Astrocyte of the spinal cord (primary cell): ENCODE results near the gene EZR.
"Not testable (repeated sequence)": the region's sequence is repeated elsewhere in the genome, so short reads cannot be mapped to it uniquely, and the experiment has no call there.

Experiments used
- DNase-seq: peaks from one replicate; pipeline ENCODE4 v3.0.0; 2011; ENCODE audit warnings: low read depth, low spot score
- H3K4me3 ChIP-seq: 2 replicates; pipeline ENCODE4 v1.5.1; 2011; ENCODE audit warnings: low read depth, mild to moderate bottlenecking, low read length, moderate library complexity
- in situ Hi-C: cut with HindIII; loops from 2 replicates; pipeline ENCODE4 v1.10.0; 2017; ENCODE audit warnings: low sequenced_read_pairs
- TF ChIP-seq, protein P1 (sequence below): IDR thresholded peaks from 2 replicates; pipeline ENCODE4 v1.5.1; 2012; ENCODE audit warnings: low read depth, mild to moderate bottlenecking, low read length, inconsistent platforms

EZR gene

DNA sequence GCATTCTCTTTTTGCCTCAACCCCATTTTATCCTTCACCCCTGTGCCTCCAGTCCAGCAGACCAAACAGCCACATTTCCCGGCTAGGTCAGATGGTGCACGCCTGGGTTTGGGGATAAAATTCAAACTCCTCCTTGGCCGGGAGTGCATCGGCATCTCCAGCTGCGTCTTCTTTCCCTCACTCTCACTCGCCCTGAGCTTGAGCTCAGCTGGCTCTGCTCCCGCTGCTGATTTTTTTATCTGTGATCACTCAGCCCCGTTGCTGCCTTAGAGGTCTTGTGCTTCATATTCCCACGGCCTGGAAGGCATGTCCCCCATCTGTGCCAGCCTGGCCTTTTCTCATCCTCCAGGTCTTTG lies 6.8 kb upstream of the EZR start:
- no peak for DNase-seq
- TF ChIP-seq, protein P1, sequence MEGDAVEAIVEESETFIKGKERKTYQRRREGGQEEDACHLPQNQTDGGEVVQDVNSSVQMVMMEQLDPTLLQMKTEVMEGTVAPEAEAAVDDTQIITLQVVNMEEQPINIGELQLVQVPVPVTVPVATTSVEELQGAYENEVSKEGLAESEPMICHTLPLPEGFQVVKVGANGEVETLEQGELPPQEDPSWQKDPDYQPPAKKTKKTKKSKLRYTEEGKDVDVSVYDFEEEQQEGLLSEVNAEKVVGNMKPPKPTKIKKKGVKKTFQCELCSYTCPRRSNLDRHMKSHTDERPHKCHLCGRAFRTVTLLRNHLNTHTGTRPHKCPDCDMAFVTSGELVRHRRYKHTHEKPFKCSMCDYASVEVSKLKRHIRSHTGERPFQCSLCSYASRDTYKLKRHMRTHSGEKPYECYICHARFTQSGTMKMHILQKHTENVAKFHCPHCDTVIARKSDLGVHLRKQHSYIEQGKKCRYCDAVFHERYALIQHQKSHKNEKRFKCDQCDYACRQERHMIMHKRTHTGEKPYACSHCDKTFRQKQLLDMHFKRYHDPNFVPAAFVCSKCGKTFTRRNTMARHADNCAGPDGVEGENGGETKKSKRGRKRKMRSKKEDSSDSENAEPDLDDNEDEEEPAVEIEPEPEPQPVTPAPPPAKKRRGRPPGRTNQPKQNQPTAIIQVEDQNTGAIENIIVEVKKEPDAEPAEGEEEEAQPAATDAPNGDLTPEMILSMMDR: no peak
- H3K4me3 ChIP-seq: no peak overlapping the region
- in situ Hi-C loops: no loop called here

DNA sequence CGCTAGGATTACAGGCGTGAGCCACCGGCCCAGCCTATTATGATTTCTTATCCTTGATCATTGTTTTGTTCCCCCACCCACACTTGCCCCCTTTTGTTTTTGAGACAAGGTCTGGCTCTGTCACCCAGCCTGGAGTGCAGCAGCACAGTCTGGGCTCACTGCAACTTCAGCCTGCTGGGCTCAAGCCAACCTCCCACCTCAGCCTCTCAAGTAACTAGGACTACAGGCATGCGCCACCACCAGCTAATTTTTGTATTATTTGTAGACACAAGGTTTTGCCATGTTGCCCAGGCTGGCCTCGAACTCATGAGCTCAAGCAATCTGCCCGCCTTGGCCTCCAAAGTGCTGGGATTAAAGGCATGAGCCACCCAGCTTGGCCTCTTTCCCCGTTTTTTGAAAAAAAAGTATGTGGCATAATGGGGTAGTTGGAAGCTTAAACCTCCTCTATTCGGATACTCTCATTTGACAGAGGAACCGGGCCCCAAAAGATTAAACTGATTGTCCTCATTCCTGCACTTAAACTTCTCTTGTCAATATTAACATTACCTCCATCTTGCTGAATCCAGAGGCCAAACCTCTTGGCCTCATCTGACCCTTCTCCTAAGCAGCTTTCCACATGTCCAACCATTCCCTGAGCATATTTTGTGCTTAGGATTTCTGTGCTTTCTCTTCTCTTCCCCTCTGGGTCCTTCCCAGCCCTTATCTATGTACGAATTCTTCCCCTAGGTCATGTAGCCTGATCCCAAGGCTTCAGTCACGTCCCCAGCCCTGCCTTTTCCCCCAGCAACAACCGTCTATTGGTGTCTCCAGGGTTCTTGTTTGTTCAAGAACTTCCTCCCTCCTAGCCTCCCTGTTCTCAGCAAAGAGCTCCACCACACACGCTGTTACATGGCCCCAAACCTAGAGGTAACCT lies 6.1 kb upstream of the EZR start:
- in situ Hi-C loops: no loop called here
- H3K4me3 ChIP-seq: no peak overlapping the region
- DNase-seq: no peak
- TF ChIP-seq, protein P1: no peak

DNA sequence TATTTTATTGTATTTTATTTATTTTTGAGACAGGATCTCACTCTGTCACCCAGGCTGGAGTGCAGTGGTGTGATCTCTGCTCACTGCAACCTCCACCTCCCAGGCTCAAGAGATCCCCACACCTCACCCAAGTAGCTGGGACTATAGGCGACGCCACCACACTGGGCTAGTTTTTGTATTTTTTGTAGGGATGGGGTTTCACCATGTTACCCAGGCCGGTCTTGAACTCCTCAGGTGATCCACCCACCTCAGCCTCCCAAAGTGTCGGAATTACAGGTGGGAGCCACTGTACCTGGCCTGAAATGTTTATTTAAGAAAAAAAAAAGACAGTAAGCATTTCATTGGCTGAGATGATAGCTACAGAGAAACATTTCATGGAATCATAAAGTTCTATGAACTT lies 4.4 kb upstream of the EZR start:
- H3K4me3 ChIP-seq, DNase-seq, in situ Hi-C loops: not testable (repeated sequence)

DNA sequence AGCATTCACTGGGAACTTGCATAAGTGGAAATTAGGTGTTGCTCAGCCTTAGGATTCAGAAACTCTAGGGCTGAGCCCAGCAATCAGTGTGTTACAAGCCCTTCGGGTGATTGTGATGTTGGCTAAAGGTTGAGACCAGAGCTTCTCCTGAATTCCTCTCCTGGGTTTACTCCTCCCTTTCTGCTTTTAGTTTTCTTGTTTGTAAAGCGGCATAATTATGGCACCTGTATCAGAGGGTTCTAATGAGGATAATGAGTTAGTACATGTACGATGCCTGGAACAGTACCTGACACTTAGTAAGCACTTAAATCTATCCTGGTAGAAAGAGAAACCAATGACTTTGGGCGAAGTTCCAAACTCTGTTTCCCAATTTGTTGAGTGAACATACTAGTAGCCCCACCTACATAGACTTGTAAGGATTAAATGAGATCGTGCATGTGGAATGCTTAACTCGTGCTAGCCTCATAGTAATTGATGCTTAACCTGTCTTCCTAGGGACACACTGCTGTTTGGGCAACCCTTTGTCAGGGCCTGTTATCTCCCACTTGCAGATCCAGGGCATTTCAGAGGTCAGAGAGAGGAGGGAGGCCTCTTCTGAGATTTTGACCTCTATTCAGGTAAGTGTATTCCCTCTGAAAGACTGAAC lies 932 bp upstream of the EZR start:
- H3K4me3 ChIP-seq: no peak overlapping the region
- TF ChIP-seq, protein P1: no peak
- in situ Hi-C loops: no loop called here
- DNase-seq: peak; percentile 10

DNA sequence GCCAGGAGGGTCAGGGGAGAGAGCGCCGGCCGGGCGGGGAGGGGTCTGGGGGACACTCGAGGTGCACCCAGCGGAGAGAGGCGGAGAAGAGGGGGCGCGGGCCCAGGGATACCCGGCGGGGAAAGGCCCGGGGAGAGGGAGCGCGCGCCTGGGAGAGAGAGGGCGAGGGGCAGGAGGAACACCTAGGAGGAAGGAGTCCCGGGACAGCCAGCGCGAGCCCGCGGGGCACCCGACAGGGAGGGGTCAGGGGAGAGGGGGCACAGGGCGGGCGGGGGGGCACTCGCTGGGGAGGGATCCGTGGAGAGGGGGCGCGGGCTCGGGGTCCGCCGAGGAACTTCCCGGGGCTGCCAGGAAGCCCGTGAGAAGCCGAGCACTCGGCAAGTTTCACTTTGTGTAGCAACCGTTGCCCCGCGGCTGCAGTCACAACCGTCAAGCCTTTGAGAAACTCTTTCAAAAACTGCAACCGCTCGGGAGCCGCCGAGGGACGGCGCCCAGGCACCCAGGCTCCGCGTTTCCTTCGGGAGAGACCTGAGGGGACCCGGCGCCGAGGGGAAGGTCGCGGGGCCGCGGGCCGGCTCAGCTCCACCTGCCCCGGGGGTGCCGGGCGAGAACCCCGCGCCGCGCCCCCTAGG lies 471 bp downstream of the EZR start:
- DNase-seq: peak; percentile 65
- peak overlapping the region; percentile 72 for H3K4me3 ChIP-seq
- in situ Hi-C loops: no loop called here
- TF ChIP-seq, protein P1: no peak

DNA sequence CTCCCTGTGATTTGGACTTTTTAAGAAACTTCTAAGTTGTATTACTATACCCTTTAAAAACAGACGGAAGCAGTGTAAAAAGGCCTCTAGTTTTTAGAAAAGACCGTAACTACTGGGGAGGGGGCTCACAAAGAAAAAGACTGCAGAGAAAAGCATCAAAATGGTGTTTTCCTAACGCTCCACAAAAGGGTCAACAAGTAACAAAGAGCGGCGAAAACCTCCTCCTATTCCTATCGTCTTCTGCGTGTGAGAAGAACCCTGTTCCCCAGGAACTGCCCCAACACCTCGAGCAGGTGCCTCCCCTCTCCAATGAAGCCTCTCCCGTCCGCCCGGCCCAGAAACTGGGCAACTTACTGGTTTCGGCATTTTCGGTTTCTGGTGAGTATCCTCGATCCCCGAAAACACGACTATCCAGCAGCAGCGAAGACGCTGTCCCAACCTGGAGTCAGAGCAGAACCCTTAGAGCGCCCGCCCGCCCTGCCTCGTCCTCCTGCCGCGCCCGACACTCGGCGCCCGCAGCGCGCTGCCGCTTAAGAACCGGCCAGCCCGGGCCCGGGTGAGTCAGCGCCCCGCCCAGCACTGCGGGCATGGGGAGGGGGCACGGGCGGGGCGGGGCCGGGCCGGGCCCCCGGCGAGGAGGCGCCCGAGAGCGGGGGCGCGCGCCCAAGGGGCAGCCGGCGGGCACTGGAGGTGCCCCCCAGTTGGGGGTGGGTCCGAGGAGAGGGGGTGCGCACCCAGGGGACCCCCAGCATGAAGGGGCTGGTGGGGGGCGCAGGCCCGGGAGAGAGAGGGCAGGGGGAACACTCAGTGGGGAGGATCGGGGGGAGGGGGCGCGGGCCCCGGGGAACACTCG lies 1.2 kb downstream of the EZR start:
- peak overlapping the region; percentile 72 for H3K4me3 ChIP-seq
- in situ Hi-C loops: no loop called here
- TF ChIP-seq, protein P1: no peak
- peak; percentile 84 for DNase-seq
